GM11168 (cell line): ENCODE data around the gene RBMS3.

Source experiments
- in situ Hi-C: fragments of 300-500 bp; cut with MboI; formaldehyde crosslinking; loops from one replicate; pipeline ENCODE4 v1.12.0; 2022; ENCODE audit warnings: low sequenced_read_pairs; ENCODE audit not compliant: unreplicated experiment

Gene RBMS3

DNA sequence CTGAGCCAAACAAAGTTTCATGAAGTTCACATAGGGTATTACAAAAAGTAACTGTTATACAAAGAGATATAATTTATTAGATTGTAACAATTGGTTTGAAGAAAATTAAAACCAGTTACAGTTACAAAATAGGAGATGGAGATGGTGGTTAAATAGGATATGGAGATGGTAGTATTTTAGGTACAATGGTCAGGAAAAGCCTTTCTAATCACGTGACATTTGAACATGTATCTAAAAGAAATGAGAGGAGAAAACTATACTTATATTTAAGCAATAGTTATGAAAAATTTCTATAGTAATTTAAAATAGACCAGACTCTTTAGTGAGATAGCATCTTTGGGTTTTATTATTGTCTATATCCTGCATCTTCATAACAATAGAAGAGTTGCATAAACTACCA is 312.9 kb downstream of the RBMS3 start:
- in situ Hi-C loops: no loop called here

- in situ Hi-C loops: no loop called here
Observed at GRCh38 chr3:29594261-29594660, 313.4 kb downstream of the RBMS3 start.

- in situ Hi-C loops: no loop called here
Observed at GRCh38 chr3:29597376-29598008, 316.6 kb downstream of the RBMS3 start.

- in situ Hi-C loops: no loop called here
Observed at GRCh38 chr3:29601861-29602585, 321.2 kb downstream of the RBMS3 start.

DNA sequence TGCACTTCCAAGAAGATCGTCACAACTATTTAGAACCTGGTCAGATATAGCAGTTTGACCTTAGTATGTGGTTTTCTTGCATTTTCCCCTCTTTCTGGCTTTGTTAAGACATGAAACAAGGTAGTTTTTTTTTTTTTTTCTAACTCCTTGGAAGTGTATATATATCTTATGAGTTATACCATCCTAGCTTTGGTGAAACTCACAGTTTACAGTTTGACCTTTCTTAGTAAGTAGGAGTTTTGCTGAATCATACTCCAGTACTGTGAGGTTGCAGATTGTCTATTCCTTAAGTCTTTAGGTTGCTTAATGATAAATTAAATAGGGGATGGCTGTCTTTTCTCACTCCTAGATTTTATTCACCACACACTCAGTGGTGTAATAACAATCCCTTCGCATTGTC is 325.0 kb downstream of the RBMS3 start:
- in situ Hi-C loops: no loop called here

GRCh38 chr3:29606416-29606815 is 325.5 kb downstream of the RBMS3 start:
- in situ Hi-C loops: no loop called here

GRCh38 chr3:29608414-29609327 is 327.8 kb downstream of the RBMS3 start:
- in situ Hi-C loops: no loop called here

GRCh38 chr3:29609328-29609811 is 328.5 kb downstream of the RBMS3 start:
- in situ Hi-C loops: no loop called here

DNA sequence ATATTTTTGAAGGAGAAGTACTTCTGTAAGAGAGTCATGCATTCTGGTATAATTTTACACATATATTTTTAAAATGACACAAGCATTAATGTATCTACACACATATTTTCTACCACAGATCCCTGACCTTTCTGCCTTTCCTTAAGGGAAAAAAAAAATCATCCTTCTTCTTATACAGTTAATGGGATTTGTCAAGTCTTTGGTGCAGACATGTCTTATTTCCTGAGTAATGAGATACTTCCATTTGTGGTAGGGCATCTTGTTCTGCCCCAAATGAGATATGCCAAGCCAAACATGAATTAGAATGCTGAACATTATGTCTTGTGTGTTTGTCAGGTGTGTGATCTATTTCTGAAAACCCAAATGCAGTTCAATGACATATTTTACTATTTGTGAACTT is 329.9 kb downstream of the RBMS3 start:
- in situ Hi-C loops: no loop called here

DNA sequence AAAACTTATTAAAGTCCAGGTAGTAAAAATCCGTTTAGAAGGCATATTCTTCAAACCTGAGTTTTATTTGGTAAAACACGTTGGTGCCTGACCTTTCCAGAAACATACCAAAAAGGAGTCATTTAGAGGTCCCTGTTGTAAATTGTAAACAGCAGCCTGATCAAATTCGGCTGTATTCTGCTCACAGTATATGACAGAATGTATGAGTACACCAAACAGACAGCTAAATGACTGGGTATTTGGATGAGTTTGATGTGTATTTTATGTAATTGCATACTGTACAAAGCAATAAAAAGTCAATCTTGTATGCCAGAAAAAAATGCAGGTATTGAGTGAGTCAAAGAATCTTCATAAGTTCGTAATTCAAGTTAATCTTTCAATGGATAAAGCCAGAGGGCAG is 330.4 kb downstream of the RBMS3 start:
- in situ Hi-C loops: no loop called here

DNA sequence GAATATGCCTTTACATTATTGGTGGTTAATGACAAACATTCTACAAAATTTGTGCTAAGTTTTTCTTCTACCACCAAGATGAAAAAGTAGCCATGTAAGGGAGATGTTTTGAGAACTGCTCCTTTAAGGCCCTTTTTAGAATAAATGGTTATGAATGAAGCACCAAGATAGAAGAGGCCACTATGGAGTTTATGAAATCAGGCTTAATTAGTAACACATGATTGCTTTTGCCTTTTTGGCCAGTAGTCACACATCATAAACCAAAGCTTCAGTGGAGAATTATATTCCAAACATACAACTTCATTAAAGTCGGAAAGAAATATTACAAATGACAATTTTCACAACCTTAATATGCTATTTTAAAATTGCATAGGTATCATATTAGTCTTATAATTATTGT is 331.7 kb downstream of the RBMS3 start:
- in situ Hi-C loops: no loop called here

DNA sequence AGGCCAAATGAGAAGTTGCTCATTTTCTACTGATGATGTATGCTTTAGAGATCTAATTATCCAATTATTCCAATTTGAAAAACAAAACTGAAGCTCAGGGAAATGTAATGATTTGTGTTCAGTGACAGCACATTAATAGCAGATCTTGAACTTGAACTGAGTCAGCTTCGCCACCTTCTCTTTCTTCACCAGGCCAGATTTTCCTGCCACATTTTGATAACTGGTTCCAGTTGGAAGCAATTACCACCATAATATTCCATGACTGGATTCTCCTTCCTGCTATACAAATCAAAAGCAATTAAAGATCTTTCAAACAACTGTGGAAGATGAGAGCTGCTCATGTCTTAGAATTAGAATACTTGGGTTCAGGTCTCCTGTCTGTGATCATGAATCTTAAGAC is 334.1 kb downstream of the RBMS3 start:
- in situ Hi-C loops: no loop called here

GRCh38 chr3:29618395-29619282 is 337.8 kb downstream of the RBMS3 start:
- in situ Hi-C loops: no loop called here

- in situ Hi-C loops: no loop called here
Observed at GRCh38 chr3:29619676-29620075, 338.8 kb downstream of the RBMS3 start.

DNA sequence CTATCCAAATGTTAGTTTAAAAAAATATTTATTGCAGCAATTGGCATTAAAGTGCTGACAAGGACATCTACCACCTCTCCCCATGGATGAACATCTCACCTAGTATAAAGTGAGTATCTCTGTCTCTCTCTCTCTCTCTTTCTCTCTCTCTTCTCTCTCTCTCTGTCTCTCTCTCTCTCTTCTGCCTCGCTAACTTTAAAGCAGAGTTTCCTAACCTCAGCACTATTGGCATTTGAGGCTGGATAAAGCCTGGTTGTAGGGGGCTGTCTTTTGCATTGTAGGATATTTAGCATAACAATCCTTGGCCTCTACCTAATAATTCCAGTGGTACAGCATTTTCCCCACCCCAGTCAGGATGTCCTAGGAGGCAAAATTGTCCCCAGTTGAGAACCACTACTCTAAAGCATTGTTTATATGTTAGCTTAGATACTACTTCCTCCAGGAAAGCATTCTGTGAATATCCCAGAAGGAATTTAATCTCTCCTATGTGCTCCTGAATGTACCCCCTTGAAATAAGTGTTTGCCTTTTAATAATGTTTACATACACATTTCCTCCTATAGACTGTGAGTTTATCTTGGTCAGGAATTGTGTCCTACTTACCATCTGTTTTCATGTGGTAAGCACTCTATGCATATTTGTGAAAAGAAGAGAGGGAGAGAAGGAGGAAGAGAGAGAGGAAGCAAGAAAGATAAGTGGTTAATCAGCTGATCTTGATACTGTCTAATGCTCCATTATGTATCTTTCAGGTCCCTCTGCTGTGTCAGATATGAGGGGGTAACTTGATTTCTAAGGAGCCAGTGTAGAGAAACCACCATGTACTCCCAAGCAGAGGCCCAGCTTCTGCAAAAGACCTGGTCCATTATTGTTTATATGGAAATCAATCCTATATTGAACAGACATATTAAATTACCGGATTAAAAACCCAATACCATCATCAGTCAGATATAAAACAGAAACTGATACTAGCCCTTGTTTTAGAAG is 346.6 kb downstream of the RBMS3 start:
- in situ Hi-C loops: no loop called here

DNA sequence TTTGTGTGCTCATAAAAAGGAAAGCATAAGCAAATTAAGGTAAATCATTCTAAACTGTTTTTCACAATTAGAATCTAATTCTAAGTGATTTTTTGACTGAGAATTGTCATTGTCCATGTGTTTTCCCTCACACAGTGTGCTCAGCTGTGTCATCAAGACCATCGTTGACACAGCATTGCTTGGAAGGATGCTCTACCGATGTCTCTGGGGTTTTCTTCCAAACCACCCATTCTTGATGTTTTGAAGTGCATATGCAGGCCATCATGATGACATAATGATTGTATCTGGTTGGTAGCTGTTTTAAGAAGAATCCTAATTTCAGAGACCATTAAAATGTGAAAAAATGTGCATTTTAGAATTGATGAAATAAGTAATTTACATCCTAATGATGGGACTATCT is 347.9 kb downstream of the RBMS3 start:
- in situ Hi-C loops: no loop called here

DNA sequence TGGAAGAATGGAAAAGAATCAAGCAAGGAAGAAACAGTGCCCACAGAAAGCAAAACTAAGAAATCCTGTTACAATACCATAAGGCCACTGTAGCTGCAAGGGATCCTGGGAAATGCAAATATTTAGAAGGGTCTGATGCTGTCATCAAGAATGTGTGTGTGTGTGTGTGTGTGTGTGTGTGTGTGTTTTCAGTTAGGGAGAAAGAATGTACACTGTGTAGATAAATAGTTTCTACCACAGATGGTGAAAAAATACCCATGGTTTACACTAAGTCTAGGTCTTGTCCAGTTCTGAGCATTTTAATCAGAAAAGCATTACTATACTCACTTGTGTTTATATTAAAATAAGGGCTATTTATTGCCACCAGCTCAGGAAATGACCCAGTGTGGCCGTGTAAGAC is 355.0 kb downstream of the RBMS3 start:
- in situ Hi-C loops: no loop called here

DNA sequence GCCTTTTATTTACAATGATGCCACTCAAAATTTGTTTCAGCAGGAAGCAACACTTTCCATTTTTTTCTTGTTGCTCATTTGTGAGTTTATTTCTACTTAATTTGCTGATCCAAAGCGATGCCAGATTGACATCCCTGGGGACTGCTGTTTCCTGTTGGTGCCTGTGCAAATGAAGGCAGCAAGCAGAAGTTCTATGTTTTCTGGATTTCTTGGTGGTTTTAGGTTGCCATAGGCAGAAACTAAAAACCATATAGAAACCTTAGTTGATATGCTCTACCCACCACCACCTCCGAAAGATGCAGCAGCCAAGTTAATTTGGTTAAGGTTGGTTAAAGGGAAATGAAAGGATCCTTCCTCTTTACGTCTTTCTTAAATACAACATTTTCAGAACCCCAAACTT is 356.2 kb downstream of the RBMS3 start:
- in situ Hi-C loops: no loop called here
